ENCODE measurements around the gene DGKQ.

DNA sequence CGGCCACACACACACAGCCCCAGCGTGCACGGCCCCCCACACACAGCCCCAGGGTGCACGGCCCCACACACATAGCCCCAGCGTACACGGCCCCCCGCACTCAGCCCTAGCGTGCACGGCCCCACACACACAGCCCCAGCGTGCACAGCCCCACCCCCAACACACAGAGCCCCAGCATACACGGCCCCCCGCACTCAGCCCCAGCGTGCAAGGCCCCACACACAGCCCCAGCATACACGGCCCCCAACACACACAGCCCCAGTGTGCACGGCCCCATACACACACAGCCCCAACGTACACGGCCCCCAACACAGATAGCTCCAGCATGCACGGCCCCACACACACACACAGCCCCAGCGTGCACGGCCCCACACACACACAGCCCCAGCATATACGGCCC is 58.8 kb downstream of the DGKQ start:
- no peak for TF ChIP-seq POLR2A (IDR thresholded peaks at IDR 0.05)
- TF ChIP-seq, protein P1, sequence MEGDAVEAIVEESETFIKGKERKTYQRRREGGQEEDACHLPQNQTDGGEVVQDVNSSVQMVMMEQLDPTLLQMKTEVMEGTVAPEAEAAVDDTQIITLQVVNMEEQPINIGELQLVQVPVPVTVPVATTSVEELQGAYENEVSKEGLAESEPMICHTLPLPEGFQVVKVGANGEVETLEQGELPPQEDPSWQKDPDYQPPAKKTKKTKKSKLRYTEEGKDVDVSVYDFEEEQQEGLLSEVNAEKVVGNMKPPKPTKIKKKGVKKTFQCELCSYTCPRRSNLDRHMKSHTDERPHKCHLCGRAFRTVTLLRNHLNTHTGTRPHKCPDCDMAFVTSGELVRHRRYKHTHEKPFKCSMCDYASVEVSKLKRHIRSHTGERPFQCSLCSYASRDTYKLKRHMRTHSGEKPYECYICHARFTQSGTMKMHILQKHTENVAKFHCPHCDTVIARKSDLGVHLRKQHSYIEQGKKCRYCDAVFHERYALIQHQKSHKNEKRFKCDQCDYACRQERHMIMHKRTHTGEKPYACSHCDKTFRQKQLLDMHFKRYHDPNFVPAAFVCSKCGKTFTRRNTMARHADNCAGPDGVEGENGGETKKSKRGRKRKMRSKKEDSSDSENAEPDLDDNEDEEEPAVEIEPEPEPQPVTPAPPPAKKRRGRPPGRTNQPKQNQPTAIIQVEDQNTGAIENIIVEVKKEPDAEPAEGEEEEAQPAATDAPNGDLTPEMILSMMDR (IDR thresholded peaks at IDR 0.05): no peak
